ENCODE results near the gene ELP5.

The ELP5 gene

DNA sequence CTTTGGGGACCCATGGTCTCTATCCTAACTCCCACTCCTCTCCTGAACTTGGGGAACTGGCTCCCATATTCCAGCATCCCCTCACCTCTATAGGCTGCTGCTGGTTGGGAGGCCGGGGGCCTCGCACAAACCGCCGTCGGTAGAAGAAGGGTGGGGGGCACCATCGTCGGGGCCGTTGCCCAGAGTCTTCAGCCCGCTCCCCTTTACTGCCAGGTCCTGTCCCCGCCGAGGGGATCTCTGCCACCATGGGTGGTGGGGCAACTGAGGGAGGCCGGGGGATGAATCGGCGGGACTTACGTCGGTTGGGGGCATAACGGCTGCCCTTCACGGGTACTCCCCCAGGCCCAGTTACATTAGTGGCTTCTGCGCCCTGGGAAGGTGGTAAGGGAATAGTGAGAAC, 38.2 kb downstream of the ELP5 start:
- FAIRE-seq, result no peak

DNA sequence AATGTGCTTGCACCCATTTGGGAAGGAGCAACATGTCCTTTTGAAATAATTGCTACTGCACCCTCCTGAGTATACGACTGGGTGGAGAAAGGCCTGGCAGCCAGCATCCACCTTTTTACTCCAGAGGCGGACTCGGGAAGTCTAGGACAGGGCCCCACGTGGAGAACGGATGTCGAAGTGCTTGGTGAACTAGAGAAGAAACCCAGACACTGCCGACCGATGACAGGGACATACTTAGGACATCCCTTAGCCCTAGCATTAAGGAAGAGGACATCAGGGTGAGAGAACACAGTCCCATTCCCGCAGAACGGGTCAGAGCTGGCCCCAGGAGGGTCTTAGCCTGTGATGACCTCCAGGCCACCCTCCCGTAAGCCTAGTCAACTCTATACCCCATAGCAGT, 38.7 kb downstream of the ELP5 start:
- FAIRE-seq, result no peak

DNA sequence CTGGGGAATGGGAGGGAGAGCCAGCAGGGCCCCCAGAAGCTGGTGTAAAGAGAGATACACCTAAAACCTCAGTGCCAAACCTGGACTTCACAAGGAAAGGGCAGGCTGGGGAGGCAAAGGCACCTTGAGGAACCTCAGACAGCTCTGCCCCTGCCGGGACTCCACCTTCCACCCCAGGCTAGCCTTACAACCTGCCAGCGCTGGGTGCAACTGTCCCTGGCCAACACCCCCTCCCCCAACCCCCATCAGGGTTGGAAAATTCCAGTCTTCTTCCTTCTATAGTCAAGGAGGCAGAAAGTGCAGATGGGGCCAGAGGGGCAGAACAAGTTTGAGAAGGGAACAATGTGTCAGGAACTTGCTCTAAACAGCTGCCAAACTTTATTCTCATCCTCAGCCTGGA, 40.2 kb downstream of the ELP5 start:
- no peak for FAIRE-seq

DNA sequence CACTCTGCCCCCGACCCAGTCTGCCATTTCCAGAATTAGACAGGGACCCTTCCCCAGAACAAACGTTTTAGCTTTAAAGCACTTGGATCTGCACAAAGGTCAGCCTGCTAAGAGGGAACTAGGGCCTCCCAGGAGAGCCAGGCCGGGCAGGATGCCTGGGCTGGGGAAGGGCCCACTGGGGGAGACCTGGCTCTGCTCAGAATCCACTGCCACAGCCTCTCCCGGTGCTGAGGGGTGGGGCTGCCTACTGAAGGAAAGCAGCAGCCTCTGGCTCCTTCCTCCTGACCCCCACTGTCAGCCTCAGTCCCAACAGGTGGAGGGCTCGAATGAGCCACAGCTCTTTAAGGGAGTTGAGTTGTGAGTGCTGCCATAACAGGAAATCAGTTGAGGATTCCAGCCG, 40.7 kb downstream of the ELP5 start:
- FAIRE-seq, result no peak

DNA sequence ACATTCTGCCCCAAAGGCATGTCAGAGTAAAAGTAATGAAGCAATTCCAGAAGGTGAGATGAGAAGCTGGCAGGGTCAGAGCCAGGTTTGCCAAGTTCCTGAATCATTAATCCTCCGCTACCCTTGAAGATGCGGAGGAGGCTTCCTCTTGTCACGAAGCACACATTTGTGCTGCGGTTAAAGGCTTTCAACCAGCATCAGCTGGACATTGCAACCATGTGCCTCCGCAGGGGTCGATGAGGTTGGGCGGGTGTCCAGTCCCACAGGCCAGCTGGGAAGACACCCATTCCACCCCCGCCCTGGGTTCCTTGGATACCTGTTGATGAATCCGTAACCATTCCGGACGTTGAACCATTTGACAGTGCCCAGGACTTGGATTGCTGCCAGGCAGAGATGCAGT, 41.1 kb downstream of the ELP5 start:
- no peak for FAIRE-seq

DNA sequence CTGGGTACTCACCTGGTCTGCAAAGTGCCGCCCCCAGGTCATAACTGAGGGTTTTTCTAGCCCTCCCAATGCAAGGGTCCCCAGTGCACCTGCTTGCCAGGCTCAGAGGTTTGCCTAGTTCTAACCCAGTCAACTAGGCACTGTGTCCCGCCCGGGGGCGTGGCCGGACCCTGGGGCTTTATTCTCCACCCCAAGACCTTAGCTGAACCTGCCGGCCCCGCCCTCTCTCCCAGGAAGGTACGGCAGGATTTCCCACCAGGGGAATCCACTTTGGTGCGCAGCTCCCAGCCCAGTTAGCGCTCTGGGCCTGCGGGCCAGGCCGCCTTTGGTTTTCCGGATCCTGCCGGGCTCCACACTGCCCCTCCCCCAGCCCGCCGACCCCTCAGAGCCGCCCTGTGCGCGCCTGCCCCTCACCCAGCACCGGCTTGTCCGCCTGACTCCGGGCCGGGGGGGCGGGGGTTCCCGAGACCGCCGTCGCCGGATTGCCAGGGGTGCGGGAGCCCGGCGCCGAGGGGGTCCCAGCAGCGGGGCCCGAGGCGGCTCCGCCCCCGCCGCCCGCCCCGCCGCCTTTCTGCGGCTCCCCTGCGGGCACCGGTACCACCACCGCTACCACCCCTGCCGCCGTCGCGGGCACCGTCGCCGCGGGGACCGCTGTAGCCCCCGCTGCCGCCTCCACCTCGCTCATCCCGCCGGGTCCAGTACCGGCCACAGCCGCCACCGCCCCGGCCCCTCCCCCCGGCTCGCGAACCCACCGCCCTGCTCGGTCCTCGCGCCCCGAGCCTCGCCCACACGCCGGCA, 42.0 kb downstream of the ELP5 start:
- FAIRE-seq, result no peak

DNA sequence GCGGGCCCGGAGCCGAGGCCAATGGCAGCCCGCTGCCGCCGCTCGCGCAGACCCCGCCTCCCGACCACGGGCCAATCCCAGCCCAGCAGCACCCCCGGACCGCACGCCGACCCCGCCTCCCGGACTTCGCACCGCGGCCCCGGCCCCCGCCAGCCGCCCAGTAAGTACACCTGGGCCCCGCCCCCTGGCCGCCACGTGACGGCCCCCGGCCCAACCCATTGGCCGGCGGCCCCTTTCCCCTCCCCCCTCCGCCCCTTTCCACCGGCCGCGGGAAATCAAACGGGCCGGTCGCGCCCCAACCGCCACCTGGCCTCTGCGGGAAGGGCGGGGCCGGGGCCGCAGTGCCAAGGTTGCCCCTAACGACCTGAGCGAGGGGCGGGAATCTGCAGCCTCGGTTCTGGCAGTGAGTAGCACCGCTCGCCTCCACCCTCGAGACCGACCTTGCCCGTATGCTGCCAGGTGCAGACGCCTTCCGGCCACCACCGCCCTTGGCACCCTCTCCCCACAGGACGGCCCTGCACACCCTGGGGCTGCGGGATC, 42.7 kb downstream of the ELP5 start, which contains the start of gene YBX2:
Gene YBX2, minus strand, starts transcription at position 26 of the 540 bp plus-strand sequence. CDS start 139 bp downstream, outside the sequence.
- FAIRE-seq, result no peak

DNA sequence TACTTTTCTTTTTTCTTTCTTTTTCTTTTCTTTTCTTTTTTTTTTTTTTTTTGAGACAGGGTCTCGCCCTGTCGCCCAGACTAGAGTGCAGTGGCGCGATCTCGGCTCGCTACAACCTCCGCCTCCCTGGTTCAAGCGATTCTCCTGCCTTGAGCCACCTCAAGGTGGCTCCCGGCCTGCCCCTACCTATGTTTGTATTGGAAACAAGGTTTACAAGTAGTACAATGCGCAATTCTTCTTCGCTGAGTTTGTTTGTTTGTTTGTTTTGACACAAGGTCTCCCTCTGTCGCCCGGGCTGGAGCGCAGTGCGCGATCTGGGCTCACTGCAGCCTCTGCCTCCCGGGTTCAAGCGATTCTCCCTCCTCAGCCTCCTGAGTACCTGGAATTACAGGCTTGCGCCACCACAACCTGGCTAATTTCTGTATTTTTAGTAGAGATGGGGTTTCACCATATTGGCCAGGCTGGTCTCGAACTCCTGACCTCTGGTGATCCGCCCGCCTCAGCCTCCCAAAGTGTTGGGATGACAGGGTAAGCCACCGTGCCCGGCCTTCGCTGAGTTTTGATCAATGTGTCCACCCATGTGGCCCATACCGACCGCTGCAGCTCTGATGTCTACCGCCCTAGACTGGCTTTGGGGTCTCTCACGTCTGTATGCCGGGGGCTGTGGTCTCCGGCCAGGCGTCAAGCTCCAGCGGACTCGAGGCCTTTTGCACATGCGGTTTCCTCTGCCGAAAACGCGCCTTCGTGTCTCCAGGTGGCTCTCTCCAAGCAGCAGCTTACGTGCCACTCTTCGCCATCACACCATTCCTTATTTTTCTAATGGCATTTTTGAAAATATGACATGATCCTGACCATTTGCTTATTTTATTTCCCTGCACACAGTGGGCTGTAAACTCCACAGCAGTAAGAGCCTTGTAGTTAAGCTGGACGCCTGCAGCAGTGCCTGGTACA, 43.5 kb downstream of the ELP5 start:
- no peak for FAIRE-seq

DNA sequence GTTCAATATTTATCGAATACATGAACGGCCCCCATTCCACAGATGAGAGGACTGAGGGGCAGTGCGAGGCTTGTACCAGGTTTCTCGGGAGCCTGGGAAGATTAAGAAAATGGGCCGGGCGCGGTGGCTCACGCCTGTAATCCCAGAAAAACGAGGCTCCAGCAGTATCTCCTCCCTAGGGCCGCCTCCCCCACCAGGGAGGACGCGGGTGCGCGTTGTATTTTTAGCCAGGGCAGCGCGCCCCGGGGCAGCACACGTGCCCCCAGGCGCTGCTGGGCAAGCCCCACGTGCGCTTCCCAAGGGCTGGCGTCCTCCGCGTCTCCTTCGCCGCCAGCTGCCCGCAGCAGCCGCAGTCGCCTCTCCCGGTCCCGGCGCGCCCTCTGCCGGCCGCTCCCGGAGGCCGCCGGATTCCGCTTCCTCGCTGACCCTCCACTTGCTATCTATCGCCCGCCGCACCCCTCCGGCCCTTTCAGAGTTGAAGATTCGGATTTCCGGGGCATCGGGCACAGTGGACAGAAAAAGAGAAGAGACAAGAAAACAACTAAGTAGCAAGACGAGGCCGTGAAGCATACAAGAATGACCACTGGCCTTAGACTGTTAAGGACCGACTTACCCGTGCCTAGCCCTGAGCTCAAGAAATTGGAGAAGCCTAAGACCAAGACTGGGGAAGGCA, 44.3 kb downstream of the ELP5 start:
- FAIRE-seq, result no peak

DNA sequence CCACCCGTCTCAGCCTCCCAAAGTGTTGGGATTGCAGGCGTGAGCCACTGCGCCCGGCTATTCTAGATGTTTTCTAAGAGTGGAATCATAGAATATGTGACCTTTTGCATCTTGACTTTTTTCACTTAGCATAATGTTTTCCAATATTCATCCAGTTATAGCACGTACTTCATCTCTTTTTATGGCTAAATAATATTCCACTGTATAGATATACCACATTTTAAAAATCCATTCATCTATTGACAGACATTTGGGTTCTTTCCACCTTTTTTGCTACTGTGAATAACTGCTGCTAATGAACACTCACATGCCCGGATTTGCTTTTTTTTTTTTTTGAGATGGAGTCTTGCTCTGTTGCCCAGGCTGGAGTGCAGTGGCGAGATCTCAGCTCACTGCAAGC, 52.2 kb downstream of the ELP5 start:
- FAIRE-seq, result no peak

DNA sequence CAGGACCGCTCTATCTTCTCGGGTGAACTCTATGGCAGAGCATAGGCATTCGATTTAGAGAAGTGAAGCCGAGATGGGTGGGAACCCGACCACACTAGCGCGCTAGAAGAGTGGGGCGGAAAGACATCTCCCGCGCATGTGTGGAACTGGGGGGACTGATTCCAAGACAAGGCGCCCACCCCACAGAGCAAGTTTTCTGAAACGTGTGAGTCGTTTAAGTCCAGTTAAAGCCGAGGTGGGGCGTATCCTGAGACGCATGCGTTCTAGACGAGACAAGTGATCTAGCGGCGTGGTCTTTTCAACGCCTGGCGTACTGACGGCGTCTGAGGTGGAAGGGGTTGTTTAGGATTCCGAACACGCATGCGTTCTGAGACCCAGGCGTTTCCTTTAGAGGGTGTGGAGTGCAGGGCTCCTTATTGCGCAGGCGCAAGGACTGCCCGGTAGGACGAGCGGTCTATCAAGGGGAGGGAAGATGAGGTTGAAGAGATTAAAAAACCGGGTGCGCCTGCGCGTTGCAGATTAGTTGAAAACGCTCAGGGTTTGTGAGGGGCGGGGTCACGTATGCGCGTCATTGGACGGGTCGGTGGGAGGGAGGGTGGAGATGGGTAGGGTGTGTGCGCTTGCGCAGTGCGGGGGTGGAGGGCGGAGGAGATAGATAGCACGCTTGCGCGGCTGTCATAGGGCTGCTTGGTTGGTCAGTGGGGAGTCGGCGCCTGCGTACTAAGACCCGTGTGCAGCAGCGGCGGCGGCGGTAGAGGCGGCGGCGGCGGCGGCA, 55.1 kb downstream of the ELP5 start, which contains the start of gene EIF5A:
Gene EIF5A, plus strand, starts transcription at position 718 of the 775 bp plus-strand sequence. CDS start 2,008 bp downstream, outside the sequence.
- FAIRE-seq, result peak; percentile 95

DNA sequence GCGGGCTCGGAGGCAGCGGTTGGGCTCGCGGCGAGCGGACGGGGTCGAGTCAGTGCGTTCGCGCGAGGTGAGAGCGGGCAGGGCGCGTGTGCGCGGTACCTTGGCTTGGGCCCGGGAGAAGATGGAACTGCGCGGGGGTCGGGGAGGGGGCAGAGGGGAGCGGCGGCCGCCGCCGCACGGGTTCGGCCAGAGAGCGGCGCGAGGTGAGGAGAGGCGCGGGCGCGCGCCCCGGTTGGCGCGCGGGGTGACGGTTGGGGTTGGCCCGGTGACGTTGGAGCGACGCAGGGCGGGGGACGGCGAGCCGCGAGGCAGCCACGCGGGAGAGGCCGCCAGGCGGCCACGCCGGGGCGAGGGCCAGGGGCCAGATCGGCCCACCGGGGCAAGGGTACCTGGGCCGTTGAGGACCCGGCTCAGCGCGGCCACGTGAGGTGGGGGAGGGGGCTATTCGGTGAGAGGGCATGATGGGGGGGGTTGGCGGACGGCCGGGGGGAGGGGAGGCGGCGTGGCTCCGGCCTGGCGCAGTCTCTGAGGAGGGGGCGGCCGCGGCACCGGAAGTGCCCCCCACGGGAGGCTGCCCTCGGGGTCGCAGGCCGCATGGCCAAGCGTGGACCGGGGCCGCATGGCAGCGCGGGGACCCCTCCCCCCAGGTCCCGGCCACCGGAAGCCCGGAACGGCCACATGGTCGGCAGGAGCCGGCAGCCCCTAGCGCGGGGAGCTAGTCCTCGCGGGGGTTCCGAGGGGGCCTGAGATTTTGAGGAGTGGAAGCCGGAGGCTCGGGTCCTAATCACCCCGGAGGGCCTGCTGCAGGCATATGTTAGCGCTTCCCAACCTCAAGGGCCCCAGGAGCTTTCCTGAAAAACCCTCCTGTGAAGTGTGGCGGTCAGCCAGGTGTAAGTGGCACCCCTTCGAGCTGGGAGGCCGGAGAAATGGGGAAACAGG, 55.9 kb downstream of the ELP5 start:
- FAIRE-seq, result no peak

DNA sequence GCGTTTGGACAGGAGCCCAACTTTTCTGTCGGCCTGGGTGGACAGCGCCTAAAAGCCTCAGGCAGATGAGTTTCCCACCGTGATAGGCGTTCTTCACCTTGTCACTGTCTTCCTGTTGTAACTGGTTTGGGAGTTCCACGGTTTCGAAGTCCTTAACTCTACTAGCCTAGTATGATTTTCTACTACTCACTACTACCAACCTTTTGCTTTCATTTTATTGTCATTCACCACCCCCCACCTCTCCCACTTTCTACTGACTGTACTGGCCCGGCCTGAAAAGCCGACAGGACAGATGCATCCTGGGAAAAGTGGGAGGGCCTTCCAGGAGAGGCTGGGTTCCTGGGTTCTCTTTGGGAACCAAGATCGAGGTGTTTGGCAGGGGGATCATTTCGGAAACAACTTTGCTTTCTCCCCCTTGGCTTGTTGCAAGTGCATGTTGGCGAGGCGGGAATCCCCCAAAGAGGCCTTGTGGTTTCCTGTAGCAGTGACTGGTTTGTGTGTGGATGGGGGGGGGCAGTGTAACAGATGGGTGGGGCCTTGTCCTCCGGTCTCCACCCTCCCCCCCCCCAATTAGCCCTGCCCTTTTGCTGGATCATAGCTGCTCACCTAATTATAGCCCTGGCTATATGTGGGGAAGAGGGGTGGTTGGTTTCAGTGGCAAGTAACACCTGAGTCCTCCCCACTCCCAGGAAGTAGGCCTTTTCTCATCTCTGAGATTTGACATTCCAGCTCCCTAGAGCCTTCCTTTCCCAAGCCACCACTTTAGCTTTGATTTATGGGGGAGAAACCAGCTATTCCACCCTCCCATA, 56.8 kb downstream of the ELP5 start:
- peak; percentile 60 for FAIRE-seq

Measured in endometrium (tissue), 2 donors.